Measurements from ENCODE around the gene CST8.

CST8 gene

GRCh38 chr20:23540624-23541023, 49.7 kb downstream of the CST8 start:
- Histone ChIP-seq H3K27ac (ENCODE audit: low read depth, low read length) (no peak overlapping the region), H3K4me1 (ENCODE audit: control insufficient read depth, insufficient read depth, low read length) (peaks cover 10% of the 10 kb centered on the region; the same call in 1 of the 2 replicates), H3K4me3 (ENCODE audit: low read depth, low read length) (no peak overlapping the region), H3K9ac (ENCODE audit: low read length) (no peak overlapping the region), H3K9me3 (ENCODE audit: control insufficient read depth, insufficient read depth, low read depth, low read length) (peaks cover 12% of the 10 kb centered on the region; the same call in 1 of the 2 replicates), H3K27me3 (ENCODE audit: control insufficient read depth, insufficient read depth, low read length) (no peaks in the 10 kb centered on the region), H3K36me3 (ENCODE audit: control insufficient read depth, insufficient read depth, low read length) (no peaks in the 10 kb centered on the region)

DNA sequence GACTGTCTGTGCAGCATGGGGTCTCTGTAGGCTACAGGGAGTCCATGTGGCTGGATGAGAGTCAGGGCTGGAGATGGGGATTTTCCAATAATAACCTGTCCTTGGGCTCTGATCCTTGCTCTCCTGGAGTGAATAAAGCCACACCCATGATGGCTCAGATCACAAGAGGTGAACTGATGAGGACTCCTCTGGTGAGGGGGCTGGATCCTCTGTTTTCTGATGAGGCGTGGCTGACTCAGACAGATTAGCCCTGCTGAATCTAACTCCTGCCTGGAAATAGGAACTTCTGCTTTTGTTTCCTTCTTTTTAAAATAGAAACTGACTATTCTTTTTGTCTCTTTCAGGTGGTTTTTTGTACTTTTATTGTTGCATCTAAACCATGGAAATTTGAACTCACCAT, 50.4 kb downstream of the CST8 start:
- H3K27me3 ChIP-seq (ENCODE audit: control insufficient read depth, insufficient read depth, low read length): no peaks in the 10 kb centered on the region
- H3K4me3 ChIP-seq (ENCODE audit: low read depth, low read length): no peak overlapping the region
- H3K9me3 ChIP-seq (ENCODE audit: control insufficient read depth, insufficient read depth, low read depth, low read length): peaks cover 12% of the 10 kb centered on the region; the same call in 1 of the 2 replicates
- H3K27ac ChIP-seq (ENCODE audit: low read depth, low read length): no peak overlapping the region
- H3K36me3 ChIP-seq (ENCODE audit: control insufficient read depth, insufficient read depth, low read length): no peaks in the 10 kb centered on the region
- H3K9ac ChIP-seq (ENCODE audit: low read length): no peak overlapping the region
- peaks cover 10% of the 10 kb centered on the region; the same call in 1 of the 2 replicates for H3K4me1 ChIP-seq (ENCODE audit: control insufficient read depth, insufficient read depth, low read length)

DNA sequence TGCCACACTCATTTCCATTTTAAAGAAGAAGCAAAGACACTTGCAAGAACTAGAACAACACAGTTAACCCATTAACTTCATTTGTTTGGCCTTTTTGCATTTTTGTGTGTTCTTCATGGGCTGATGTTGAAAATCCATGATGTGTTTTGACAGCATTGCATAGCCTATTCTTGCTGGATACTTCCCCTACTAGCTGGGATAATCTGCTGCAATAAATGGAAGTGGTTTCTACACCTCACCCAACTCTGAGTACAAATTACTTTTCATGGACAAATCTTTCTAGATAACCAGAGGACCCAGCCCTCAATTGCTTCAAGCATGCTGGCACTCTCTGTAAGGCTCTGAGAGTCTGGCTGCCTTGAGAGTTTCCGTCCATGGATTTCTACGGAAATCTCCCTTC, 50.9 kb downstream of the CST8 start:
- Histone ChIP-seq H3K4me1 (ENCODE audit: control insufficient read depth, insufficient read depth, low read length) (peaks cover 10% of the 10 kb centered on the region; the same call in 1 of the 2 replicates), H3K9ac (ENCODE audit: low read length) (no peak overlapping the region), H3K27me3 (ENCODE audit: control insufficient read depth, insufficient read depth, low read length) (no peaks in the 10 kb centered on the region), H3K9me3 (ENCODE audit: control insufficient read depth, insufficient read depth, low read depth, low read length) (peaks cover 12% of the 10 kb centered on the region; the same call in 1 of the 2 replicates), H3K27ac (ENCODE audit: low read depth, low read length) (no peak overlapping the region), H3K36me3 (ENCODE audit: control insufficient read depth, insufficient read depth, low read length) (no peaks in the 10 kb centered on the region), H3K4me3 (ENCODE audit: low read depth, low read length) (no peak overlapping the region)

GRCh38 chr20:23542801-23543200, 51.9 kb downstream of the CST8 start:
- no peaks in the 10 kb centered on the region for H3K27me3 ChIP-seq (ENCODE audit: control insufficient read depth, insufficient read depth, low read length)
- no peak overlapping the region for H3K9ac ChIP-seq (ENCODE audit: low read length)
- no peak overlapping the region for H3K4me3 ChIP-seq (ENCODE audit: low read depth, low read length)
- no peaks in the 10 kb centered on the region for H3K36me3 ChIP-seq (ENCODE audit: control insufficient read depth, insufficient read depth, low read length)
- H3K27ac ChIP-seq (ENCODE audit: low read depth, low read length): no peak overlapping the region
- peaks cover 12% of the 10 kb centered on the region; the same call in 1 of the 2 replicates for H3K9me3 ChIP-seq (ENCODE audit: control insufficient read depth, insufficient read depth, low read depth, low read length)
- peaks cover 10% of the 10 kb centered on the region; the same call in 1 of the 2 replicates for H3K4me1 ChIP-seq (ENCODE audit: control insufficient read depth, insufficient read depth, low read length)

GRCh38 chr20:23544133-23544532, 53.2 kb downstream of the CST8 start:
- Histone ChIP-seq H3K36me3 (ENCODE audit: control insufficient read depth, insufficient read depth, low read length) (no peaks in the 10 kb centered on the region), H3K27me3 (ENCODE audit: control insufficient read depth, insufficient read depth, low read length) (no peaks in the 10 kb centered on the region), H3K4me3 (ENCODE audit: low read depth, low read length) (no peak overlapping the region)

More at GRCh38 chr20:23544133-23544532, 53.2 kb downstream of the CST8 start:
- H3K4me1 ChIP-seq (ENCODE audit: control insufficient read depth, insufficient read depth, low read length): peaks cover 10% of the 10 kb centered on the region; the same call in 1 of the 2 replicates
- no peak overlapping the region for H3K9ac ChIP-seq (ENCODE audit: low read length)
- peaks cover 11% of the 10 kb centered on the region; the same call in 1 of the 2 replicates for H3K9me3 ChIP-seq (ENCODE audit: control insufficient read depth, insufficient read depth, low read depth, low read length)
- H3K27ac ChIP-seq (ENCODE audit: low read depth, low read length): no peak overlapping the region

Data from HUES6 (cell line).